Hepatocyte (in vitro differentiated cells): ENCODE measurements around the gene CORIN.

Experiments used
- EZH2 ChIP-seq: fragments of 200-600 bp; sonication (generic); IDR thresholded peaks from 2 replicates; pipeline ENCODE4 v1.6.1; 2016; ENCODE audit warnings: antibody characterized with exemption, mild to moderate bottlenecking, borderline replicate concordance
- EZH2phosphoT487 ChIP-seq: fragments of 200-600 bp; sonication (generic); IDR thresholded peaks from one replicate; pipeline ENCODE4 v1.6.1; 2018; ENCODE audit warnings: antibody characterized with exemption, mild to moderate bottlenecking, low read depth, moderate library complexity; ENCODE audit not compliant: unreplicated experiment, severe bottlenecking
- TF ChIP-seq, protein P1 (sequence below): fragments of 200-600 bp; sonication (generic); IDR thresholded peaks from 2 replicates; pipeline ENCODE4 v1.5.1; 2016; ENCODE audit warnings: antibody characterized with exemption, mild to moderate bottlenecking; ENCODE audit not compliant: poor library complexity

- TF ChIP-seq, protein P1, sequence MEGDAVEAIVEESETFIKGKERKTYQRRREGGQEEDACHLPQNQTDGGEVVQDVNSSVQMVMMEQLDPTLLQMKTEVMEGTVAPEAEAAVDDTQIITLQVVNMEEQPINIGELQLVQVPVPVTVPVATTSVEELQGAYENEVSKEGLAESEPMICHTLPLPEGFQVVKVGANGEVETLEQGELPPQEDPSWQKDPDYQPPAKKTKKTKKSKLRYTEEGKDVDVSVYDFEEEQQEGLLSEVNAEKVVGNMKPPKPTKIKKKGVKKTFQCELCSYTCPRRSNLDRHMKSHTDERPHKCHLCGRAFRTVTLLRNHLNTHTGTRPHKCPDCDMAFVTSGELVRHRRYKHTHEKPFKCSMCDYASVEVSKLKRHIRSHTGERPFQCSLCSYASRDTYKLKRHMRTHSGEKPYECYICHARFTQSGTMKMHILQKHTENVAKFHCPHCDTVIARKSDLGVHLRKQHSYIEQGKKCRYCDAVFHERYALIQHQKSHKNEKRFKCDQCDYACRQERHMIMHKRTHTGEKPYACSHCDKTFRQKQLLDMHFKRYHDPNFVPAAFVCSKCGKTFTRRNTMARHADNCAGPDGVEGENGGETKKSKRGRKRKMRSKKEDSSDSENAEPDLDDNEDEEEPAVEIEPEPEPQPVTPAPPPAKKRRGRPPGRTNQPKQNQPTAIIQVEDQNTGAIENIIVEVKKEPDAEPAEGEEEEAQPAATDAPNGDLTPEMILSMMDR = no peak
- TF ChIP-seq EZH2phosphoT487 = no peak
- no peak for TF ChIP-seq EZH2
Measured at GRCh38 chr4:47721485-47721884, 116.4 kb downstream of the CORIN start.
